ENCODE results near the gene ARID4A. TPM values are rescaled to one million over a fixed set of nuclear protein-coding genes. Genes with fewer than 3 reads are reported as not detected.

The ARID4A gene
- total and polyA plus RNA-seq, 10 of the 15 experiments (the other 5 are each of a cell fraction or from before 2014, with no cell fraction given): 5.2 to 18.9 (median 12.5) TPM

- TF ChIP-seq CBX3 (IDR thresholded peaks at IDR 0.05; ENCODE audit: borderline replicate concordance, low read depth) (no peak), HDAC6 (IDR thresholded peaks at IDR 0.05; ENCODE audit: unreplicated experiment) (no peak), JUND (IDR thresholded peaks at IDR 0.05; ENCODE audit: low read depth, low read length) (no peak), CBX5 (IDR thresholded peaks at IDR 0.05; ENCODE audit: low read depth) (no peak), IKZF1 (conservative IDR thresholded peaks at IDR 0.05) (peak; percentile 99), ZBED1 (IDR thresholded peaks at IDR 0.05; ENCODE audit: borderline replicate concordance) (no peak), BRCA1 (IDR thresholded peaks at IDR 0.05; ENCODE audit: low read depth, low read length) (no peak), KLF5 (IDR thresholded peaks at IDR 0.05; ENCODE audit: partially characterized antibody) (peak; percentile 54), YBX1 (IDR thresholded peaks at IDR 0.05) (no peak), SMC3 (IDR thresholded peaks at IDR 0.05; ENCODE audit: borderline replicate concordance, low read length) (no peak), STAT1 (conservative IDR thresholded peaks at IDR 0.05) (no peak), SUZ12 (IDR thresholded peaks at IDR 0.05; ENCODE audit: unreplicated experiment) (no peak), BACH1 (IDR thresholded peaks at IDR 0.05; ENCODE audit: borderline replicate concordance) (peak; percentile 62; the same call in 1 of the 2 replicates), IRF5 (IDR thresholded peaks at IDR 0.05; ENCODE audit: borderline replicate concordance) (no peak), NR2C2 (IDR thresholded peaks at IDR 0.05; ENCODE audit: borderline replicate concordance, control insufficient read depth, insufficient read length, low read depth) (no peak), POLR2AphosphoS2 (IDR thresholded peaks at IDR 0.05; ENCODE audit: low read depth, low read length) (peak; percentile 93), MYB (IDR thresholded peaks at IDR 0.05; ENCODE audit: borderline replicate concordance, low read depth, low read length) (peak; percentile 65), HDAC2 (IDR thresholded peaks at IDR 0.05) (no peak), RELA (IDR thresholded peaks at IDR 0.05; ENCODE audit: borderline replicate concordance, partially characterized antibody) (peak; percentile 58), IRF4 (IDR thresholded peaks at IDR 0.05; ENCODE audit: low read depth, low read length) (no peak), POLR2AphosphoS5 (IDR thresholded peaks at IDR 0.05; ENCODE audit: low read length) (peak; percentile 96), NFIC (IDR thresholded peaks at IDR 0.05; ENCODE audit: low read depth, low read length) (peak; percentile 30; the same call in 1 of the 2 replicates)
- TF ChIP-seq, protein P1, sequence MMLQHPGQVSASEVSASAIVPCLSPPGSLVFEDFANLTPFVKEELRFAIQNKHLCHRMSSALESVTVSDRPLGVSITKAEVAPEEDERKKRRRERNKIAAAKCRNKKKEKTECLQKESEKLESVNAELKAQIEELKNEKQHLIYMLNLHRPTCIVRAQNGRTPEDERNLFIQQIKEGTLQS (IDR thresholded peaks at IDR 0.05; ENCODE audit: borderline replicate concordance, extremely low read depth, low read depth, low read length): peak; percentile 93
- TF ChIP-seq, protein P2, sequence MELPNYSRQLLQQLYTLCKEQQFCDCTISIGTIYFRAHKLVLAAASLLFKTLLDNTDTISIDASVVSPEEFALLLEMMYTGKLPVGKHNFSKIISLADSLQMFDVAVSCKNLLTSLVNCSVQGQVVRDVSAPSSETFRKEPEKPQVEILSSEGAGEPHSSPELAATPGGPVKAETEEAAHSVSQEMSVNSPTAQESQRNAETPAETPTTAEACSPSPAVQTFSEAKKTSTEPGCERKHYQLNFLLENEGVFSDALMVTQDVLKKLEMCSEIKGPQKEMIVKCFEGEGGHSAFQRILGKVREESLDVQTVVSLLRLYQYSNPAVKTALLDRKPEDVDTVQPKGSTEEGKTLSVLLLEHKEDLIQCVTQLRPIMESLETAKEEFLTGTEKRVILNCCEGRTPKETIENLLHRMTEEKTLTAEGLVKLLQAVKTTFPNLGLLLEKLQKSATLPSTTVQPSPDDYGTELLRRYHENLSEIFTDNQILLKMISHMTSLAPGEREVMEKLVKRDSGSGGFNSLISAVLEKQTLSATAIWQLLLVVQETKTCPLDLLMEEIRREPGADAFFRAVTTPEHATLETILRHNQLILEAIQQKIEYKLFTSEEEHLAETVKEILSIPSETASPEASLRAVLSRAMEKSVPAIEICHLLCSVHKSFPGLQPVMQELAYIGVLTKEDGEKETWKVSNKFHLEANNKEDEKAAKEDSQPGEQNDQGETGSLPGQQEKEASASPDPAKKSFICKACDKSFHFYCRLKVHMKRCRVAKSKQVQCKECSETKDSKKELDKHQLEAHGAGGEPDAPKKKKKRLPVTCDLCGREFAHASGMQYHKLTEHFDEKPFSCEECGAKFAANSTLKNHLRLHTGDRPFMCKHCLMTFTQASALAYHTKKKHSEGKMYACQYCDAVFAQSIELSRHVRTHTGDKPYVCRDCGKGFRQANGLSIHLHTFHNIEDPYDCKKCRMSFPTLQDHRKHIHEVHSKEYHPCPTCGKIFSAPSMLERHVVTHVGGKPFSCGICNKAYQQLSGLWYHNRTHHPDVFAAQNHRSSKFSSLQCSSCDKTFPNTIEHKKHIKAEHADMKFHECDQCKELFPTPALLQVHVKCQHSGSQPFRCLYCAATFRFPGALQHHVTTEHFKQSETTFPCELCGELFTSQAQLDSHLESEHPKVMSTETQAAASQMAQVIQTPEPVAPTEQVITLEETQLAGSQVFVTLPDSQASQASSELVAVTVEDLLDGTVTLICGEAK (IDR thresholded peaks at IDR 0.05; ENCODE audit: borderline replicate concordance): peak; percentile 87
Measured at GRCh38 chr14:58297762-58298476, 436 bp upstream of the ARID4A start (continued).
